Activated CD4-positive, alpha-beta memory T cell treated with anti-CD3 and anti-CD28 coated beads for 36 hours (primary cell): ENCODE data around the gene SOX15. TPM values are rescaled to one million over a fixed set of nuclear protein-coding genes. Genes with fewer than 3 reads are reported as not detected.
A peak's percentile ranks its signal among the peaks of the same experiment; 100 is the strongest.
"Not testable (repeated sequence)": the region's sequence is repeated elsewhere in the genome, so short reads cannot be mapped to it uniquely, and the experiment has no call there.

Experiments
- CTCF ChIA-PET: fragments of 350-600 bp; sonication (Branson Sonifier 250); formaldehyde crosslinking; loops from one replicate; lab custom pipeline; 2021; ENCODE audit warnings: antibody characterized with exemption, inconsistent platforms; lab: Charles Lee
- POLR2A ChIA-PET: fragments of 350-600 bp; sonication (Branson Sonifier 250); formaldehyde crosslinking; loops from one replicate; lab custom pipeline; 2021; ENCODE audit warnings: antibody characterized with exemption; lab: Charles Lee
- DNase-seq: peaks from one replicate; pipeline ENCODE4 v3.0.0-alpha.2; 2020
- H3K27ac Mint-ChIP-seq: one replicate; pipeline ENCODE4 v1.8.0; 2021; ENCODE audit warnings: mixed read lengths
- H3K27me3 Mint-ChIP-seq: one replicate; pipeline ENCODE4 v1.8.0; 2021; ENCODE audit warnings: mixed read lengths
- H3K36me3 Mint-ChIP-seq: one replicate; pipeline ENCODE4 v1.8.0; 2021; ENCODE audit warnings: mixed read lengths
- H3K4me1 Mint-ChIP-seq: one replicate; pipeline ENCODE4 v1.8.0; 2021; ENCODE audit warnings: low read depth, mixed read lengths
- H3K4me3 Mint-ChIP-seq: one replicate; pipeline ENCODE4 v1.8.0; 2021; ENCODE audit warnings: mild to moderate bottlenecking, mixed read lengths
- H3K9me3 Mint-ChIP-seq: one replicate; pipeline ENCODE4 v1.8.0; 2021; ENCODE audit warnings: mixed read lengths
- intact Hi-C: fragments of 100-400 bp; cut with micrococcal nuclease; formaldehyde crosslinking; loops from one replicate; pipeline ENCODE4 v1.15.1; 2023
- total RNA-seq, 2 experiments: library from RNA; stranded (reverse); gene quantifications; one replicate each; pipeline ENCODE4 v1.2.3, GENCODE V29; 2021

The SOX15 gene
- total RNA-seq, 2 experiments from 2014 or later, result 0.29 TPM; not detected in 1

DNA sequence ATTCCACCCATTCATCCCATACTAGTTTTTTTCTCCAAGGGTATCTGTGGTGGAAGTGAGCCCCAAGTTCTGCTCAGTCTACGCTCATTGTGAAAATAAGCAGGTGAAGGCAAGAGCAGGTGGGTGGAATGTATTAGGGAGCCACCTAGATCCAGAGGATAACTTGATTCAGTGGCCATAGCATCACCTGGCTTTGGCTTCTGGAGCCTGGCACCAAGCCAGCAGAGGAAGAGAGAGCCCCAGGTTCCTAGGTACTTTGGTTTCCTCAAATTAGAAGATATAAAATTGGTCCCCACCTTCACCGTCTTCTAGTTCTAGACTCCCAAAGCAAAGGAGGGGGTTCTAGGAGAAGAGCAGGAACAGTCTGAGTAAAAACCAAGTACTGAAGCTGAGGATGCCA lies 20.7 kb upstream of the SOX15 start:
- Mint-ChIP-seq H3K4me3 (no peak overlapping the region), H3K9me3 (no peaks in the 10 kb centered on the region), H3K4me1 (peaks cover 37% of the 10 kb centered on the region), H3K27me3 (no peaks in the 10 kb centered on the region), H3K36me3 (peaks cover 13% of the 10 kb centered on the region), H3K27ac (no peak overlapping the region)
- POLR2A ChIA-PET, result no interaction called here
- intact Hi-C loops, result no loop called here
- no peak for DNase-seq
- CTCF ChIA-PET, result interaction anchor here (5.5 kb wide), 1 partner anchor 77 kb away, joined by 38 read pairs; the partner anchor contains the start of genes TP53 and WRAP53

DNA sequence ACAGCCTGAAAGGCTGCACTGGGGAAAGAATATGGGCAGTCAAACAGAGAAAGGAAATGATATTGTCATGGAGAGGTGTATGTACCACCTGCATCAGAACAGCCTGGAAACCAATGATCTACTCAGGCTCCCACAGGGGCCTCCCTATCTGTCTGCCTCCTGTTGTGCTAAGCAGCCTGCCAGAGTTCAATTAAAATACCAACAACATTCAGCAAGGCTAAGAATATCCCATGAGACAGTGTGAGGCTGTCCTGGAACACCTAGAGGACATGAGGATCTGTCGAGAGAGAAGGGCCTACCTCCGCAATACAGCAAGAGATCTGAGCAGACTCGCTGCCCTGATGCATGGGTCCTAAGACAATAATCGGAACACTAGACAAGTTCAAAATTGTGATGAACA lies 16.4 kb upstream of the SOX15 start:
- Mint-ChIP-seq H3K36me3 (peaks cover 36% of the 10 kb centered on the region), H3K27ac (no peak overlapping the region), H3K4me3 (no peak overlapping the region), H3K4me1 (peaks cover 15% of the 10 kb centered on the region), H3K27me3 (no peaks in the 10 kb centered on the region), H3K9me3 (no peaks in the 10 kb centered on the region)
- ChIA-PET POLR2A (no interaction called here), CTCF (interaction anchor here (1.0 kb wide), 1 partner anchor 9 kb away, joined by 3 read pairs; no protein-coding TSS in a partner anchor)
- intact Hi-C loops, result no loop called here
- no peak for DNase-seq

DNA sequence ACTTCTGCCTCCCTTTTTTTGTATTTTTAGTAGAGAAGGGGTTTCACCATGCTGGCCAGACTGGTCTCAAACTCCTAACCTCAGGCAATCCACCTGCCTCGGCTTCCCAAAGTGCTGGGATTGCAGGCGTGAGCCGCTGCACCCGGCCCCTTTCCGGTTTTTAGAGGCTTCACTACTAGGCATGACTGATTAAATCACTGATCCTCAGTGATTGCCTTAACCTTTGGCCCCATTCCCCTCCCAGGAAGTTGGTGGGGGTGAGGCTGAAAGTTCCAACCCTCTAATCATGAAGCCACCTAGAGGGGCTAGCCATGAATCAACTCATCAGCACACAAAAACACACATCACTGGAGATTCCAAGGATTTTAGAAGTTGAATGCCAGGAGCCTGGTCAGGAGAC lies 7.7 kb upstream of the SOX15 start:
- H3K9me3 Mint-ChIP-seq, DNase-seq, H3K27me3 Mint-ChIP-seq, H3K4me1 Mint-ChIP-seq, H3K27ac Mint-ChIP-seq, CTCF ChIA-PET, POLR2A ChIA-PET, intact Hi-C loops, H3K4me3 Mint-ChIP-seq: not testable (repeated sequence)
- peaks cover 51% of the 10 kb centered on the region for H3K36me3 Mint-ChIP-seq

DNA sequence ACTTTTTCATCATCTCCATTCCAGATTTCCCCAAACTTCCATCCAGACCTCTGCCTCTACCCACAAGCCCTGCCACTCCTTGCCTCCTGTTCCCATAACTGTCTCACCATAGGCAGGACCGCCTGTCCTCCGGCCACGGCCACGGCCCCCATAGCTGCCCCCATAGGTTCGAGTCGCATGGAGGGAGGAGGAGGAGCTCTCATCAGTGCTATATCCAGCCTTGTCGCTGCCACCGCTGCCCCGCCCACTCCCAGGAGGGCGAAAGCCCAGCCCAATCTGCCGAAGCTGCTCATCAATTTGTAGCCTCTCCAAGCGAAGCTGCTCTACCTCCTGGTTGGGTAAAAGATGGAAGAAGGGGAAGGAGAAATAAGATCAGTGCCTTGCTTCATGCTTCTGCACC lies 3.4 kb upstream of the SOX15 start:
- POLR2A ChIA-PET, result interaction anchor here (1.2 kb wide), 1 partner anchor 10 kb away, joined by 4 read pairs; the partner anchor contains the start of gene MPDU1
- H3K36me3 Mint-ChIP-seq, result peaks cover 45% of the 10 kb centered on the region
- no peak for DNase-seq
- intact Hi-C loops, result no loop called here
- H3K27ac Mint-ChIP-seq, result no peak overlapping the region
- no peaks in the 10 kb centered on the region for H3K27me3 Mint-ChIP-seq
- H3K4me1 Mint-ChIP-seq, result no peaks in the 10 kb centered on the region
- no peaks in the 10 kb centered on the region for H3K9me3 Mint-ChIP-seq
- H3K4me3 Mint-ChIP-seq, result no peak overlapping the region
- CTCF ChIA-PET, result interaction anchor here (0.9 kb wide), 1 partner anchor 78 kb away, joined by 3 read pairs; no protein-coding TSS in a partner anchor

DNA sequence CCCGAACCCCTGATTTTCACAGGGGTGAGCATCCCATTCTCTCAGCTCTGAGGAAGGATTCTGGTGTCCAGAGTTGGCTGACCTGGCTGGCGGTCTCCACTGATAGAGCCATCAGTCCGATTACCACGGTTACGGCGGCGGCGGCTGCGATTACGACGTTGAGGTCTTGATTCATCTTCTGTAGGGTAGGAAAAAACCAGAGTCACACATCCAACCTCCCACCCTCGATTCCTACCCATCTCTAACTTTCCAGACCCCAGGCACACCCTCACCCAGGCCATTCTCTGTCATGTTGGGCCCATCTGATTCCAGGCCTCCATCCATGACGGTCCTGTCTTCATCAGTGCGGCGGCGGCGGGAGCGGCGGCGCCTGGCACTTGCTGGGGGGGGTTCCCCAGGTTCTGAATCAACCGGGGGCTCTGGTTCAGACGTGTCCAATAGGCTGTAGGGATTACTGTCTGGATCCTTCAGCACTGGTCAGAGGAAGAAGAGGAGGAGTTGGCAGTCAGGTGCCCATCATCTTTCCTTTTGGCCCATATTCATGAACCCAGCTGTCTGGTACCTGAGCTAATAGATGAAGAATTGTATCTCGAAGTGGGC lies 2.6 kb upstream of the SOX15 start:
- intact Hi-C loops, result no loop called here
- ChIA-PET CTCF (no interaction called here), POLR2A (interaction anchor here (1.2 kb wide), 1 partner anchor 9 kb away, joined by 4 read pairs; the partner anchor contains the start of gene MPDU1)
- no peak for DNase-seq
- Mint-ChIP-seq H3K27ac (no peak overlapping the region), H3K4me1 (no peaks in the 10 kb centered on the region), H3K9me3 (no peaks in the 10 kb centered on the region), H3K27me3 (no peaks in the 10 kb centered on the region), H3K4me3 (no peak overlapping the region), H3K36me3 (peaks cover 50% of the 10 kb centered on the region)

DNA sequence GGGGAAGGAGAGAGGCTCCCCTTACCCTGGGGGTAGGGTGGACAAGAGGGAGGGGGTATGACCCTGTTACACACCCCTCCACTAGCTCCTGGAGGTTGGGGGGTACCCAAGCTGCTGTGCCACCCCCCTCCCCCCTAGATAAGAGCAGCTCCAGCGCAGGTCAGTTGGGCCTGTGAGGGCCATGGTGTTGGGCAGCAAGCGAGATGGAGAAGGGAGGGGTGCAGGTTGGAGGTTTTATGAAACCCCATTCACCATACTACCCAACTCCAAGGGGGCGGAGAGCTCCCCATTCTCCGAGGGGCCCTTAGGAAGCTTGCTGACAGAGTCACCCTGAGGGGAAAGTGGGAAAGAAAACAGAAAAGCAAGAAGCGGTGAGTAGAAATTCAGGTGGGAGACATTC lies 1.7 kb upstream of the SOX15 start:
- no peak for DNase-seq
- H3K27ac Mint-ChIP-seq, result no peak overlapping the region
- intact Hi-C loops, result no loop called here
- H3K4me1 Mint-ChIP-seq, result no peaks in the 10 kb centered on the region
- no peaks in the 10 kb centered on the region for H3K9me3 Mint-ChIP-seq
- H3K27me3 Mint-ChIP-seq, result no peaks in the 10 kb centered on the region
- POLR2A ChIA-PET, result no interaction called here
- CTCF ChIA-PET, result no interaction called here
- H3K36me3 Mint-ChIP-seq, result peaks cover 48% of the 10 kb centered on the region
- no peak overlapping the region for H3K4me3 Mint-ChIP-seq

DNA sequence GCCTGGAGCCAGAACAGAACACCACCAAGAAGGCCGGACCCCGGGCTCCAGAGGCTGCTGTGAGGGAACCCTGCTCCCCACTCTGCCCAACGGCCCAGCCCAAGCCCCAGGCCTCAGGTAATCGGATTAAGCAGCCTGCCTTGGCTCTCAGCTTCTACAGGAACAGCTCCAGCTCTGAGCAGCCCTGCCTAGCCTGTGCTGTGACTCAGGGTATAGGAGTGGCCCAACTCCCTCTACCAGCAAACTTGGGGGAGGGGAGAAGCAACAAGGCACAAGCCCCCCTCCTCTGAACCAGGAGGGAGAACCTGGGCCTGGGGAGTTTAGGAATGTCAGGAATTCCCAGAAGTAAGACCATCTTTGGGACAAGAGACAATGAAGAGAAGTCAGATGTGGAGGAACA lies 849 bp upstream of the SOX15 start:
- H3K36me3 Mint-ChIP-seq, result peaks cover 43% of the 10 kb centered on the region
- H3K4me3 Mint-ChIP-seq, result no peak overlapping the region
- ChIA-PET CTCF (interaction anchor here (0.5 to 2.6 kb wide), 5 partner anchors 24 to 868 kb away, joined by 3 to 28 read pairs (median 14); partner anchors contain the start of gene FXR2), POLR2A (no interaction called here)
- H3K9me3 Mint-ChIP-seq, result no peaks in the 10 kb centered on the region
- intact Hi-C loops, result no loop called here
- peaks cover 1% of the 10 kb centered on the region for H3K4me1 Mint-ChIP-seq
- no peak for DNase-seq
- H3K27me3 Mint-ChIP-seq, result no peaks in the 10 kb centered on the region
- H3K27ac Mint-ChIP-seq, result no peak overlapping the region

DNA sequence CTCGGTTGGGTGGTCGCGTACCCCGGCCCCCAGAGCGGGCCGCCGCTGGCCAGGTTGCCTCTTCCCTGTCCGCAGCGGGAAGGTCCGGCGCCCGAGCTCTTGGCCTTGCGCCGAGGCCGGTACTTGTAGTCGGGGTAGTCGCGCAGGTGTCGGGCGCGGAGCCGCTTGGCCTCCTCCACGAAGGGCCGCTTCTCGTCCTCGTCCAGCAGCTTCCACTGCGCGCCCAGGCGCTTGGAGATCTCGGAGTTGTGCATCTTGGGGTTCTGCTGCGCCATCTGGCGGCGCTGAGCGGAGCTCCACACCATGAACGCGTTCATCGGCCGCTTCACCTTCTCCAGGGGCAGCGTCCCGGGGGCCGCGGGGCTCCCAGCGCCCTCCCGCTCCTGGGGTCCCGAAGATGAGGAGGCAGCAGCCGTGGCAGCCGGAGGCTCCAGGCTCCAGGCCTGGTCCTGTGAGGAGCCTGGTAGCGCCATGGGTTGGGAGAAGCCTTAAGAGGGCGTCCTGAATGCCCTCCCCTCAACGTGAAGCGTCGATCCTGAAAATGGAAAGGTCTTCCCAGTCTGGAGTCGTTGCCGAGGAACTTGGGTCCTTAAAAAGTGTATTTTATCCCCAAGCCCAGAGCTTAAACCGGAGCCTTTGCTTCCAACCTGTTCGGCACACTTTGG lies 558 bp downstream of the SOX15 start:
- intact Hi-C loops, result no loop called here
- ChIA-PET POLR2A (interaction anchor here (1.2 to 1.6 kb wide), 4 partner anchors 9 to 104 kb away, joined by 3 to 9 read pairs (median 4); no protein-coding TSS in a partner anchor), CTCF (interaction anchor here (0.5 to 7.7 kb wide), 26 partner anchors 9 to 684 kb away, joined by 3 to 57 read pairs (median 5); partner anchors contain the start of genes CD68, FXR2, SAT2 and SENP3)
- no peak overlapping the region for H3K4me3 Mint-ChIP-seq
- peaks cover 10% of the 10 kb centered on the region for H3K4me1 Mint-ChIP-seq
- H3K9me3 Mint-ChIP-seq, result no peaks in the 10 kb centered on the region
- no peak overlapping the region for H3K27ac Mint-ChIP-seq
- DNase-seq, result peak; percentile 74
- H3K27me3 Mint-ChIP-seq, result no peaks in the 10 kb centered on the region
- H3K36me3 Mint-ChIP-seq, result peaks cover 35% of the 10 kb centered on the region

DNA sequence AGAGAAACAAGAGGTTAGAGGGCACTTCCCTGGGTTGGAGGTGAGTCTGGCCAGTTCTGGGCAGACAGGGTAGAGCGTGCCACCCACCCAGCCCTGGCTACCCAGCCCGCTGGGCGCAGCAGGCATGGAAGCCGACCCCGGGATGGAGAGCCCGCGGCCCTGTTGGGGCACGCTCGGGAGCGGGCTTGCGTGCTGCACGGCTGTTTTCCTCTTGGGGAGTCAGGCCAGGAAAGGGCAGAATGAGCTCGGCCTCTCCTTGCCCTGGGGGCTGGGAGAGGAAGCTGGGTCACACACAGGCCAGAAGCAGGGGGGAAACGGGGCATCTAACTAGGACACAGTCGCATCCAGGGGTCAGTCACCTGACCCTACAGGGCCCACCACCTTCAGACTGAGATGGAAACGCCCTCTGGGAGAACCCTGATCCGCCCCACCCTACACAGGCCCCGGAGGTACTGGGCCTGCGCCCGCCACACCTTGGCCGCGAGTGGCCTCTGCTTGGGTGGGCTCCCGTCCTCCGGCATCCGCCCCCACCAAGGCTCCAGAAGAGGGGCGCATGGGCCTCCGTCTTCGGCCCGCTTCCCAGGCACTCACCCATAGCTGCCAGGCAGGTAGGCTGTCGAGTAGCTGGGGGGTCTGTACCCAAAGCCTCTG lies 1.2 kb downstream of the SOX15 start:
- DNase-seq, result no peak
- intact Hi-C loops, result no loop called here
- Mint-ChIP-seq H3K4me1 (peaks cover 11% of the 10 kb centered on the region), H3K27ac (no peak overlapping the region), H3K9me3 (no peaks in the 10 kb centered on the region), H3K27me3 (no peaks in the 10 kb centered on the region), H3K4me3 (no peak overlapping the region), H3K36me3 (peaks cover 30% of the 10 kb centered on the region)
- CTCF ChIA-PET, result interaction anchor here (0.7 to 7.7 kb wide), 20 partner anchors 9 to 308 kb away, joined by 3 to 57 read pairs (median 6); partner anchors contain the start of genes CD68, FXR2, SAT2 and SENP3
- POLR2A ChIA-PET, result interaction anchor here (1.2 to 1.6 kb wide), 4 partner anchors 8 to 104 kb away, joined by 3 to 9 read pairs (median 4); no protein-coding TSS in a partner anchor

DNA sequence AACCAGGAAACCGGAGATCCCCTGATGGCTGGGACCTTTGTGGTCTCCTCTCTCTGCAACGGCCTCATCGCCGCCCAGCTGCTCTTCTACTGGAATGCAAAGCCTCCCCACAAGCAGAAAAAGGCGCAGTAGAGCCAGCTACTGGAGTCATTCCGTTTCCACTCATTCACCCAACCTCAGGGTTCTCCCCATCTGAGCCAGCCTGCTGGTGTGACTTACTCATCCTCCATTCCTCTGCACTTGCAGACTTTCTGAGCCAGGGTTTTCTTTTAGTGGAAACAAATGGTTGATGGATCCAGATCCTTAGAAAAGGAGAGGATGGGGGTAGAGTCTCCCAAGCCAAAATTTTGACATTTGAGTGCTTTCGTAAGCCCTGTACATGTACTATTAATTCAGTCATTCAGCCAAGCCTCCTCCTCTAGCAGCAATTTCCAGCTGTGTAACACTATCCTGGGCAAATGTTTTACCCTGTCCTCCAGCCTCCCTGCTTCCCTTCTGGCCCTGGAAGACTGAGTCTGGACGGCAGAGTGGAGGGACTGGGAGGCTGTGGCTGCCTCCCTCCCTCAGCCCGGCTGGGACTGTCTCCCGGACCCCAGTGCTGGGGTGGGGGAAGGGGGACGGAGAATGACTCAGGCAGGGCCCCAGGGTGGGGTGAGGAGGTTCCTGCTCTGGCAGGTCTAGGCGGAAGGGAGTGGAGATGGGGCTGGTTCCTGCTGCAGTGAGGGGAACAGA lies 2.3 kb downstream of the SOX15 start:
- Mint-ChIP-seq H3K27ac (no peak overlapping the region), H3K27me3 (no peaks in the 10 kb centered on the region), H3K36me3 (peaks cover 21% of the 10 kb centered on the region), H3K4me1 (peaks cover 20% of the 10 kb centered on the region), H3K9me3 (no peaks in the 10 kb centered on the region), H3K4me3 (no peak overlapping the region)
- ChIA-PET POLR2A (no interaction called here), CTCF (interaction anchor here (1.3 to 7.7 kb wide), 3 partner anchors 27 to 232 kb away, joined by 5 to 57 read pairs (median 7); partner anchors contain the start of genes SENP3, TNFSF13 and TP53)
- intact Hi-C loops, result no loop called here
- DNase-seq, result no peak

DNA sequence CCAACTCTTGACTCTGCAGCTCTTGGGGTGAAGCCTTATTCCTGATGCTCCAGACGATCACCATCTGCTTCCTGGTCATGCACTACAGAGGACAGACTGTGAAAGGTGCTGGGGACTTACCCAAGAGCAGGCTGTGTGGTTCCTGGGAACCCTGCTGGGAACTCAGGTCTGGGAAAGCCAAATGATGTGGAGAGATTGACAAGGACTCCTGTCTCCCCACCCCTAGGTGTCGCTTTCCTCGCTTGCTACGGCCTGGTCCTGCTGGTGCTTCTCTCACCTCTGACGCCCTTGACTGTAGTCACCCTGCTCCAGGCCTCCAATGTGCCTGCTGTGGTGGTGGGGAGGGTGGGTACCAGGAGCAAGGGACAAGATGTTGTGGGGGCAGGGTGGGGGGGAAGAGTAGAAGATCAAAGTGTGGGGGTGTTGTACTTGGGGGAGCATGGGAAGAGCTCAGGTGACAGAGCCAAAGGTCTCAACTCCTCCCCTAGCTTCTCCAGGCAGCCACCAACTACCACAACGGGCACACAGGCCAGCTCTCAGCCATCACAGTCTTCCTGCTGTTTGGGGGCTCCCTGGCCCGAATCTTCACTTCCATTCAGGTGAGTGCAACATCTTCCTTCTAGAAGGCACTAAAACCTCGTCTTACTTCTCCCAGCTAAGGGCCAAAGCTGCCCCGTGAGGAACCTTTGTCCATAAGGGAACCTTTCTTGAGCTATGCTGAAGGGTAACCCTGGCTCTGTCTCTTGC lies 3.0 kb downstream of the SOX15 start:
- Mint-ChIP-seq H3K4me1 (peaks cover 27% of the 10 kb centered on the region), H3K27ac (no peak overlapping the region), H3K36me3 (peaks cover 21% of the 10 kb centered on the region), H3K27me3 (no peaks in the 10 kb centered on the region), H3K9me3 (no peaks in the 10 kb centered on the region), H3K4me3 (no peak overlapping the region)
- ChIA-PET CTCF (interaction anchor here (0.6 to 7.7 kb wide), 5 partner anchors 26 to 231 kb away, joined by 3 to 57 read pairs (median 5); partner anchors contain the start of genes SENP3, TNFSF13 and TP53), POLR2A (no interaction called here)
- intact Hi-C loops, result no loop called here
- DNase-seq, result no peak
